ENCODE data around the gene HFM1.
"Not testable (repeated sequence)": the region's sequence is repeated elsewhere in the genome, so short reads cannot be mapped to it uniquely, and the experiment has no call there.

The HFM1 gene

GRCh38 chr1:91349524-91349923, 55.1 kb downstream of the HFM1 start:
- H3K4me3 ChIP-seq (ENCODE audit: low read depth, low read length) = no peak overlapping the region

- no peak overlapping the region for H3K4me3 ChIP-seq (ENCODE audit: low read depth, low read length)
These were observed 57.8 kb downstream of the HFM1 start for GRCh38 chr1:91346824-91347223.

- H3K4me3 ChIP-seq (ENCODE audit: low read depth, low read length) = no peak overlapping the region
These were observed 59.1 kb downstream of the HFM1 start for GRCh38 chr1:91345395-91346005.

GRCh38 chr1:91338501-91338900, 66.1 kb downstream of the HFM1 start:
- H3K4me3 ChIP-seq (ENCODE audit: low read depth, low read length) = no peak overlapping the region

GRCh38 chr1:91335603-91336002, 69.0 kb downstream of the HFM1 start:
- no peak overlapping the region for H3K4me3 ChIP-seq (ENCODE audit: low read depth, low read length)

GRCh38 chr1:91334856-91335255, 69.8 kb downstream of the HFM1 start:
- H3K4me3 ChIP-seq (ENCODE audit: low read depth, low read length) = no peak overlapping the region

GRCh38 chr1:91325456-91325855, 79.2 kb downstream of the HFM1 start:
- no peak overlapping the region for H3K4me3 ChIP-seq (ENCODE audit: low read depth, low read length)

- no peak overlapping the region for H3K4me3 ChIP-seq (ENCODE audit: low read depth, low read length)
These were observed 90.0 kb downstream of the HFM1 start for GRCh38 chr1:91314643-91315042.

GRCh38 chr1:91311672-91312071, 93.0 kb downstream of the HFM1 start:
- no peak overlapping the region for H3K4me3 ChIP-seq (ENCODE audit: low read depth, low read length)

- H3K4me3 ChIP-seq (ENCODE audit: low read depth, low read length) = no peak overlapping the region
These were observed 96.1 kb downstream of the HFM1 start for GRCh38 chr1:91308544-91308943.

GRCh38 chr1:91307784-91308409, 96.7 kb downstream of the HFM1 start:
- H3K4me3 ChIP-seq (ENCODE audit: low read depth, low read length) = no peak overlapping the region

- H3K4me3 ChIP-seq (ENCODE audit: low read depth, low read length) = no peak overlapping the region
These were observed 101.5 kb downstream of the HFM1 start for GRCh38 chr1:91303165-91303564.

GRCh38 chr1:91288843-91289553, 115.6 kb downstream of the HFM1 start:
- H3K4me3 ChIP-seq (ENCODE audit: low read depth, low read length) = not testable (repeated sequence)

- H3K4me3 ChIP-seq (ENCODE audit: low read depth, low read length) = not testable (repeated sequence)
These were observed 117.7 kb downstream of the HFM1 start for GRCh38 chr1:91286962-91287317.

- not testable (repeated sequence) for H3K4me3 ChIP-seq (ENCODE audit: low read depth, low read length)
These were observed 118.2 kb downstream of the HFM1 start for GRCh38 chr1:91286259-91286961.

- no peak overlapping the region for H3K4me3 ChIP-seq (ENCODE audit: low read depth, low read length)
These were observed 121.3 kb downstream of the HFM1 start for GRCh38 chr1:91283421-91283726.

GRCh38 chr1:91282695-91283420, 121.8 kb downstream of the HFM1 start:
- no peak overlapping the region for H3K4me3 ChIP-seq (ENCODE audit: low read depth, low read length)

- H3K4me3 ChIP-seq (ENCODE audit: low read depth, low read length) = no peak overlapping the region
These were observed 122.9 kb downstream of the HFM1 start for GRCh38 chr1:91281782-91282181.

GRCh38 chr1:91278754-91279153, 125.9 kb downstream of the HFM1 start:
- no peak overlapping the region for H3K4me3 ChIP-seq (ENCODE audit: low read depth, low read length)

- H3K4me3 ChIP-seq (ENCODE audit: low read depth, low read length) = no peak overlapping the region
These were observed 130.8 kb downstream of the HFM1 start for GRCh38 chr1:91273875-91274274.

- H3K4me3 ChIP-seq (ENCODE audit: low read depth, low read length) = no peak overlapping the region
These were observed 143.0 kb downstream of the HFM1 start for GRCh38 chr1:91261655-91262054.
